Pancreas (tissue), 10 donors: ENCODE measurements around the gene ACVR2B. TPM values are rescaled to one million over a fixed set of nuclear protein-coding genes. Genes with fewer than 3 reads are reported as not detected.

ENCODE experiments used
- ATAC-seq, 4 donors: fragments of 200-7000 bp; cut with Tn5 transposase; one replicate each; pipeline versions ENCODE4 v1.8.0 to v1.9.1; 2020; ENCODE audit warnings: mild to moderate bottlenecking in 4 of 4, moderate library complexity in 4 of 4
- DNase-seq, 6 donors: peaks; one replicate each; pipeline ENCODE4 v3.0.0-alpha.2; 2020
- FAIRE-seq: peaks from 2 replicates; lab custom pipeline; 2012; peaks lifted over from hg19 to GRCh38; lab: Jason Lieb, UNC
- H3K27ac ChIP-seq, 4 donors: fragments of 200-600 bp; sonication (generic); 1 replicate in 3 of 4; 2 replicates in 1 of 4; pipeline versions ENCODE4 v1.5.0 to v1.8.0; 2020
- H3K27me3 ChIP-seq, 4 donors: fragments of 200-600 bp; one replicate each; pipeline ENCODE4 v1.8.0; 2021
- H3K36me3 ChIP-seq, 3 donors: fragments of 200-600 bp; sonication (generic) in 1 of 3; one replicate each; pipeline versions ENCODE4 v1.5.0 to v1.8.0; 2020 to 2021
- H3K4me1 ChIP-seq, 3 donors: fragments of 200-600 bp; one replicate each; pipeline ENCODE4 v1.8.0; 2021
- H3K4me3 ChIP-seq, 4 donors: fragments of 200-600 bp; sonication (generic) in 2 of 4; one replicate each; pipeline versions ENCODE4 v1.5.0 to v1.8.0; 2020 to 2021
- H3K9me3 ChIP-seq, 4 donors: fragments of 200-600 bp; one replicate each; pipeline ENCODE4 v1.8.0; 2021
- WGBS, 2 donors: extraction: QIAGEN DNeasy Blood & Tissue Kit; methylation state at CpG; one replicate each; pipeline ENCODE4 v1.1.7; 2013; 5-methylcytosine and 5-hydroxymethylcytosine counted together
- intact Hi-C, 3 donors: fragments of 100-400 bp; cut with DNase I; formaldehyde crosslinking; loops; one replicate each; pipeline versions ENCODE4 v1.11.1 to v1.14.2; 2022
- polyA plus RNA-seq, 2 donors: library from polyadenylated mRNA; stranded (reverse); fragments of 200-250 nt; gene quantifications; one replicate each; pipeline ENCODE4 v1.2.3, GENCODE V29; 2013
- total RNA-seq, 6 donors: library from RNA; stranded (reverse); fragmentation: NEBNext Ultra II Directional in 4 of 6; extraction: Animal tissue kit (Norgen Biotek cat#: 25700) in 4 of 6; gene quantifications; one replicate each; pipeline versions ENCODE4 v1.2.1 to v1.2.4, GENCODE V29; 2021 to 2023
- TF ChIP-seq, protein P1 (sequence below), 4 donors: fragments of 200-600 bp; sonication (generic) in 3 of 4; IDR thresholded peaks; one replicate each; pipeline versions ENCODE4 v1.5.0 to v1.8.0; 2021; ENCODE audit warnings: antibody characterized with exemption in 4 of 4
- donor health status: healthy with polysubstance abuse.
- donor health status: DM: no; HTN: no; CAD: no; lungs with moderate emphysema.
- donor health status: DM: no; HTN: no; CAD: no.
- donor health status: control.
- donor health status: control.
- donor health status: Bipolar disorder and iron deficiency.
- donor health status: DM: yes; HTN: yes; CAD: no.
- donor health status: DM: no; HTN: no; CAD: no.
- donor health status: DM: no; HTN: no; CAD: no.
- donor health status: DM: yes; HTN: yes; CAD: no.

Gene ACVR2B
- total and polyA plus RNA-seq, 8 donors = 1.3 to 10.9 (median 5.1) TPM

DNA sequence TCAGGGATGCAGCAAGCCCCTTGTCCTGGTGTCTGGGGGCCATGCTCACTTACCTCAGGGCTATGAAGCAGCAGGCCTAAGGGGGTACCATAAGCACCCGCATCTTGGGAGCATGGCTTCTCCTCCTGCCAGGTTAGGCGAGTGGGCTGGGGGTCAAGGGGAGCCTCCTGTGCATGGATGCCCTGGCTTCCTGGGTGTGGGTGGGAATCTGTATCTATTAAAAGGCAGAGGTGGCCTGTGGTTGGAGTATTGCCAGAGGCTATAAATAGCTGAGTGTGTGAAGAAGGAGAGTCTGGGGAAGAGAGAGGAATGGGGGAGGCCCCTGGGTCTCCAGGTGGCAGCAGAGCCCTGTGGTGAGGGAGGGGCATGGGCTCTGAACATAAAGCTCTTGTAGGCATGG is 19.5 kb downstream of the ACVR2B start:
- FAIRE-seq (no peak), DNase-seq (no peak), ATAC-seq (no peak)
- no peaks in the 10 kb centered on the region for H3K27me3 ChIP-seq
- intact Hi-C loops = loop anchor here in 1 of 3 donors (10.0 kb wide), 1 partner anchor 108 kb away; no protein-coding TSS in a partner anchor
- no peaks in the 10 kb centered on the region for H3K36me3 ChIP-seq
- H3K27ac ChIP-seq = no peak overlapping the region
- TF ChIP-seq, protein P1, sequence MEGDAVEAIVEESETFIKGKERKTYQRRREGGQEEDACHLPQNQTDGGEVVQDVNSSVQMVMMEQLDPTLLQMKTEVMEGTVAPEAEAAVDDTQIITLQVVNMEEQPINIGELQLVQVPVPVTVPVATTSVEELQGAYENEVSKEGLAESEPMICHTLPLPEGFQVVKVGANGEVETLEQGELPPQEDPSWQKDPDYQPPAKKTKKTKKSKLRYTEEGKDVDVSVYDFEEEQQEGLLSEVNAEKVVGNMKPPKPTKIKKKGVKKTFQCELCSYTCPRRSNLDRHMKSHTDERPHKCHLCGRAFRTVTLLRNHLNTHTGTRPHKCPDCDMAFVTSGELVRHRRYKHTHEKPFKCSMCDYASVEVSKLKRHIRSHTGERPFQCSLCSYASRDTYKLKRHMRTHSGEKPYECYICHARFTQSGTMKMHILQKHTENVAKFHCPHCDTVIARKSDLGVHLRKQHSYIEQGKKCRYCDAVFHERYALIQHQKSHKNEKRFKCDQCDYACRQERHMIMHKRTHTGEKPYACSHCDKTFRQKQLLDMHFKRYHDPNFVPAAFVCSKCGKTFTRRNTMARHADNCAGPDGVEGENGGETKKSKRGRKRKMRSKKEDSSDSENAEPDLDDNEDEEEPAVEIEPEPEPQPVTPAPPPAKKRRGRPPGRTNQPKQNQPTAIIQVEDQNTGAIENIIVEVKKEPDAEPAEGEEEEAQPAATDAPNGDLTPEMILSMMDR (IDR thresholded peaks at IDR 0.05) = no peak
- H3K9me3 ChIP-seq = no peaks in the 10 kb centered on the region
- WGBS, 2 donors = 95 to 96% methylated on average over 2 of the region's 2 CpGs
- no peak overlapping the region for H3K4me3 ChIP-seq
- peaks cover 11 to 14% (median 11%) of the 10 kb centered on the region in 3 donors for H3K4me1 ChIP-seq

DNA sequence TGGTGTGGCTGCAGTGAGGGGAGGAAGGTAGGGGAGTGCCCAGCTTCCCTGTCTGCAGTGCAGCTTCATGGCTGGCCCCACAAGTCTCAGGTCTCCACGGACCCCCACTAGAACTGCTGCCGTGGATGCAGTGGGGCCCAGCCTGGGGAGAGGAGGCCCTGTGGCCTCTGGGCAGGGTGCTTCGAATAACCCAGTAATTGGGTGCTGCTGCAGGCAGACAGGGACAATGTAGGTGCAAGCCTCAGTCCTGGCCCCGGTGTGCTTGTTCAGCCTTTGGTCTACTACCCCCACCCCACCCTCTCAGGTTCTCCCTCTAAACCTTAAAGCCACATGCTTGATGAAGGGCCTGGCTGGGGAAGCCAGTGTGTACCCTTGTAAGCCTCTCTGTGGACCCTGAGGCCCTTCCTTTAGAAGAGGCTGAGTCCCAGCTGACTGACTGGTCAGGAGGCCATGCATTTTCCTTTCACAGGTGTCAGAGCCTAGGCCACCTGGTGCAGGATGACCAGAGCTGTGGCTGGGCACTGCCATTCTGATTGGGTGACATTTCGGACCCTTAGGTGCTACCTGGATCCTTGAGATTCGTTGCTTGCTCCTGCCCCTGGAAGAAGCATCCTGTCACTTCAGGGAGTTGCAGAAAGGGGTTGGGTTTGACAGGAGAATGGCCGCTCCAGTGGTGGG is 21.4 kb downstream of the ACVR2B start:
- intact Hi-C loops = loop anchor here in 2 of 3 donors (5.0 to 10.0 kb wide), 2 partner anchors 110 to 128 kb away; partner anchors contain the start of gene XYLB (in 1 of the 2)
- H3K4me3 ChIP-seq = no peak overlapping the region
- H3K4me1 ChIP-seq = peaks cover 0 to 6% (median 0%) of the 10 kb centered on the region in 3 donors
- H3K9me3 ChIP-seq = no peaks in the 10 kb centered on the region
- H3K27me3 ChIP-seq = no peaks in the 10 kb centered on the region
- WGBS, 2 donors = 89 to 94% methylated on average over 7 of the region's 7 CpGs
- DNase-seq = peak in 2 of 6 donors; percentile 5 to 47
- H3K27ac ChIP-seq = no peak overlapping the region
- no peak for FAIRE-seq
- TF ChIP-seq, protein P1 (IDR thresholded peaks at IDR 0.05) = no peak
- H3K36me3 ChIP-seq = no peaks in the 10 kb centered on the region
- no peak for ATAC-seq

DNA sequence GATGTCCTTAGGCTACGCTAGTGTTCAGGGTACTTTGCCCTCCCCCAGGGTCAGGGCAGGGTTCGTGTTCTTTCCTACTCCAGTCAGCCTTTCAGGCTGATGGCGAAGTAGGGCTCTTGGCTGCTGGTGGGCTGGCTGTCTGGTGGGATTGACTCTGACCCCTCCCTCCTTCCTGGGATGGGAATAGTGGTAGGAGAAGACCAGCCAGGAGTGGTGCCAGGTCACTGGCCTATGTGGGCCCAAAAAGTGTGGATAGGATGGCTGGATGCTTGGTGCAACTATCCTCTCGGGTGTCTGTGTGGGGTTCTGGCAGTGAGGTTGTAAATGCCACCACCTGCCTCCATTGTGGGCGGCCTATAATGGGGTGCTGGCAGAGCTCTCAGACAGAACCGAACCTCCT is 22.0 kb downstream of the ACVR2B start:
- WGBS, 2 donors = 86 to 87% methylated on average over 6 of the region's 6 CpGs
- intact Hi-C loops = loop anchor here in 2 of 3 donors (5.0 to 10.0 kb wide), 2 partner anchors 111 to 128 kb away; partner anchors contain the start of gene XYLB (in 1 of the 2)
- TF ChIP-seq, protein P1 (IDR thresholded peaks at IDR 0.05) = no peak
- H3K27ac ChIP-seq = no peak overlapping the region
- no peak overlapping the region for H3K4me3 ChIP-seq
- no peaks in the 10 kb centered on the region for H3K9me3 ChIP-seq
- DNase-seq (peak in 2 of 6 donors; percentile 7 to 18), ATAC-seq (no peak), FAIRE-seq (no peak)
- H3K27me3 ChIP-seq = no peaks in the 10 kb centered on the region
- peaks cover 0 to 6% (median 0%) of the 10 kb centered on the region in 3 donors for H3K4me1 ChIP-seq
- H3K36me3 ChIP-seq = peaks cover 0 to 2% (median 0%) of the 10 kb centered on the region in 3 donors

DNA sequence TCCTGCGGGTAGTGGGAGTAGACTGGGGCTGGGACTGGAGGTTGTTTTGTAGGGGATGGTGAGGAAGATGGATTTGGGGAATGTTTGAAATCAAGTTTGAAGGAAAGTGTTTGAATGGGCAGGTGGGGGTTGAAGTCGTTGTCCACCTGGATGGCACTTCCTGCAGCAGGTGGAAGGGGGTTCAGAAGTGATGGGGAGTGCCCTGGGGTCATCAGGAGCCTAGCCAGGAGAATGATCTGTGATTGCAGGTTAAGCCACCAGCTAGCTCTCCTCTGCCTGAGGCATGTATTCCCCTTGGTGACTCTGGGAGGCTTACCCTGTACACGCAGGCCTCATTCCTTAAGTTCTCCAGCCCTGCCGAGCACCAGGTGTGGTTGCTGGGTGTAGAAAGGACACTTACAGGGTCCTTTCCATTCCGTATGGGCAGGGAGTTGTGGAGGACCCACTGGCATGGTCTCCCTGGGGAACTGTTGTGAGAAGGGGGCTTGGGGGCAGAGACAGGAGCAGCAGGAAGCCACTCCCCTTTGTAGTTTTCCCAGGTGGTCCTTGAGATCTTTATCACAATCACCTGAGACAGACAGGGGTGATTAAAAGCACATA is 22.6 kb downstream of the ACVR2B start:
- H3K4me3 ChIP-seq = no peak overlapping the region

More for the DNA sequence above, 22.6 kb downstream of the ACVR2B start:
- peaks cover 0 to 5% (median 0%) of the 10 kb centered on the region in 3 donors for H3K4me1 ChIP-seq
- ATAC-seq (no peak), FAIRE-seq (no peak), DNase-seq (peak in 1 of 6 donors; percentile 35)
- no peak overlapping the region for H3K27ac ChIP-seq
- no peaks in the 10 kb centered on the region for H3K9me3 ChIP-seq
- intact Hi-C loops = loop anchor here in 2 of 3 donors (5.0 to 10.0 kb wide), 2 partner anchors 111 to 129 kb away; partner anchors contain the start of gene XYLB (in 1 of the 2)
- TF ChIP-seq, protein P1 (IDR thresholded peaks at IDR 0.05) = no peak
- no peaks in the 10 kb centered on the region for H3K27me3 ChIP-seq
- peaks cover 0 to 5% (median 3%) of the 10 kb centered on the region in 3 donors for H3K36me3 ChIP-seq
- 68 to 77% methylated on average over 5 of the region's 5 CpGs for WGBS, 2 donors
